Measurements from ENCODE around the gene CIAO2A. TPM values are rescaled to one million over a fixed set of nuclear protein-coding genes. Genes with fewer than 3 reads are reported as not detected.

CIAO2A gene
- total RNA-seq, 1 experiment from 2014 or later, result 74.4 TPM

DNA sequence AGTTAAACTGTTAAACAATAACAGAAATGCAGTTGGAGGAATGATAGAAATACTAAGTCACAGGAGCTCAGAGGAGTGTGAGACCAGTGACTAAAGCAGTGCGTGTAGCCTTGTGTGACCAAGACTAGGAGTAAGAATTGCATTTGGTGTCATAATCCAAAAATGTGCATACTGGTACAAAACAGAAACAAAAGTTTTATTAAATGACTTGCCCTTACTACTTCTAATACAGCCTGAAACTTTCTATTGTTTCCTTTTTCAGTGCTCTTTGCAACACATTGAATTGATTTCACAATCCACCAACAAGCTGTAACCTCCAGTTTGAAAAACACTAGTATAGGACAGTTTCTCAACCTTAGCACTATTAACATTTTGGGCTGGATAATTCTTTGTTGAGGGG is 19.3 kb upstream of the CIAO2A start:
- Histone ChIP-seq H3K27ac (ENCODE audit: insufficient read length, low read depth, low read length) (no peak overlapping the region), H3K9me3 (ENCODE audit: control insufficient read depth, low read depth, low read length) (no peaks in the 10 kb centered on the region), H3K9ac (ENCODE audit: extremely low read depth, insufficient read length, low read length) (no peak overlapping the region), H4K8ac (replicated peaks; ENCODE audit: insufficient read length, low read depth, low read length) (no peak overlapping the region), H3K4me2 (ENCODE audit: insufficient read depth, insufficient read length, low read length) (no peak overlapping the region), H3K23ac (ENCODE audit: insufficient read length, low read depth, low read length) (no peak overlapping the region), H3T11ph (ENCODE audit: low read length) (no peak overlapping the region), H4K91ac (ENCODE audit: insufficient read length, low read depth, low read length) (no peak overlapping the region), H3K56ac (ENCODE audit: insufficient read length, low read depth, low read length) (no peak overlapping the region), H2BK5ac (ENCODE audit: insufficient read length, low read length) (no peak overlapping the region), H3K23me2 (ENCODE audit: insufficient read length, low read depth, low read length, poor library complexity, severe bottlenecking) (no peaks in the 10 kb centered on the region), H2BK15ac (ENCODE audit: low read depth, low read length) (no peak overlapping the region), H2AFZ (ENCODE audit: low read length) (no peak overlapping the region), H3K79me1 (ENCODE audit: insufficient read depth, low read depth, low read length, poor library complexity, severe bottlenecking) (no peaks in the 10 kb centered on the region), H3K18ac (ENCODE audit: insufficient read length, low read depth, low read length) (no peak overlapping the region), H3K14ac (ENCODE audit: insufficient read depth, low read length) (no peak overlapping the region), H2BK20ac (ENCODE audit: low read depth, low read length, poor library complexity, severe bottlenecking) (no peak overlapping the region), H4K20me1 (ENCODE audit: control insufficient read depth, insufficient read depth, insufficient read length) (no peaks in the 10 kb centered on the region), H2BK12ac (ENCODE audit: insufficient read length, low read depth, low read length) (no peak overlapping the region), H3K79me2 (ENCODE audit: insufficient read depth, low read length) (no peaks in the 10 kb centered on the region), H3K4ac (ENCODE audit: low read depth, low read length) (no peak overlapping the region), H4K5ac (ENCODE audit: insufficient read length, low read depth, low read length) (no peak overlapping the region), H2AK5ac (ENCODE audit: insufficient read length, low read length) (no peak overlapping the region), H3K27me3 (ENCODE audit: insufficient read depth, low read length) (no peaks in the 10 kb centered on the region), H2BK120ac (ENCODE audit: low read depth, low read length, poor library complexity, severe bottlenecking) (no peak overlapping the region), H3K4me1 (ENCODE audit: insufficient read depth, low read length) (no peaks in the 10 kb centered on the region)
- Mint-ChIP-seq H3K4me1 (peaks cover 11 to 14% of the 10 kb centered on the region in 2 experiments), H3K9me3 (no peaks in the 10 kb centered on the region), H3K36me3 (ENCODE audit: insufficient read depth in 1 of 3, low read depth in 3 of 3) (peaks cover 5 to 24% (median 19%) of the 10 kb centered on the region in 3 experiments; a peak in 5 of 7 replicates), H3K27me3 (ENCODE audit: low read depth) (no peaks in the 10 kb centered on the region), H3K27ac (peak overlapping the region in 1 of 3 experiments; percentile 53; a peak in 1 of 7 replicates), H3K4me3 (no peak overlapping the region)
- TF ChIP-seq, protein P1, sequence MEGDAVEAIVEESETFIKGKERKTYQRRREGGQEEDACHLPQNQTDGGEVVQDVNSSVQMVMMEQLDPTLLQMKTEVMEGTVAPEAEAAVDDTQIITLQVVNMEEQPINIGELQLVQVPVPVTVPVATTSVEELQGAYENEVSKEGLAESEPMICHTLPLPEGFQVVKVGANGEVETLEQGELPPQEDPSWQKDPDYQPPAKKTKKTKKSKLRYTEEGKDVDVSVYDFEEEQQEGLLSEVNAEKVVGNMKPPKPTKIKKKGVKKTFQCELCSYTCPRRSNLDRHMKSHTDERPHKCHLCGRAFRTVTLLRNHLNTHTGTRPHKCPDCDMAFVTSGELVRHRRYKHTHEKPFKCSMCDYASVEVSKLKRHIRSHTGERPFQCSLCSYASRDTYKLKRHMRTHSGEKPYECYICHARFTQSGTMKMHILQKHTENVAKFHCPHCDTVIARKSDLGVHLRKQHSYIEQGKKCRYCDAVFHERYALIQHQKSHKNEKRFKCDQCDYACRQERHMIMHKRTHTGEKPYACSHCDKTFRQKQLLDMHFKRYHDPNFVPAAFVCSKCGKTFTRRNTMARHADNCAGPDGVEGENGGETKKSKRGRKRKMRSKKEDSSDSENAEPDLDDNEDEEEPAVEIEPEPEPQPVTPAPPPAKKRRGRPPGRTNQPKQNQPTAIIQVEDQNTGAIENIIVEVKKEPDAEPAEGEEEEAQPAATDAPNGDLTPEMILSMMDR (conservative IDR thresholded peaks at IDR 0.05), result no peak
- no peak for DNase-seq
- WGBS (ENCODE audit: extremely low coverage, insufficient read length, low lambda C conversion rate), result no CpG with 5 or more reads among the region's 1 CpG

Data from H9 (cell line).